Breast epithelium (tissue), 3 donors: ENCODE measurements around the gene SPON1.

Experiments
- CTCF ChIP-seq, 3 donors: fragments of 450-650 bp; IDR thresholded peaks; one replicate each; pipeline ENCODE4 v1.5.1; 2016 to 2017; ENCODE audit warnings: antibody characterized with exemption in 3 of 3, mild to moderate bottlenecking in 3 of 3, moderate library complexity in 3 of 3
- POLR2A ChIP-seq: fragments of 450-650 bp; IDR thresholded peaks from one replicate; pipeline ENCODE4 v1.6.1; 2016; ENCODE audit warnings: antibody characterized with exemption, mild to moderate bottlenecking, moderate library complexity
- POLR2AphosphoS5 ChIP-seq, 3 donors: sonication (generic); formaldehyde crosslinking; IDR thresholded peaks; one replicate each; pipeline ENCODE4 v1.6.1; 2017; ENCODE audit warnings: antibody characterized with exemption in 3 of 3

DNA sequence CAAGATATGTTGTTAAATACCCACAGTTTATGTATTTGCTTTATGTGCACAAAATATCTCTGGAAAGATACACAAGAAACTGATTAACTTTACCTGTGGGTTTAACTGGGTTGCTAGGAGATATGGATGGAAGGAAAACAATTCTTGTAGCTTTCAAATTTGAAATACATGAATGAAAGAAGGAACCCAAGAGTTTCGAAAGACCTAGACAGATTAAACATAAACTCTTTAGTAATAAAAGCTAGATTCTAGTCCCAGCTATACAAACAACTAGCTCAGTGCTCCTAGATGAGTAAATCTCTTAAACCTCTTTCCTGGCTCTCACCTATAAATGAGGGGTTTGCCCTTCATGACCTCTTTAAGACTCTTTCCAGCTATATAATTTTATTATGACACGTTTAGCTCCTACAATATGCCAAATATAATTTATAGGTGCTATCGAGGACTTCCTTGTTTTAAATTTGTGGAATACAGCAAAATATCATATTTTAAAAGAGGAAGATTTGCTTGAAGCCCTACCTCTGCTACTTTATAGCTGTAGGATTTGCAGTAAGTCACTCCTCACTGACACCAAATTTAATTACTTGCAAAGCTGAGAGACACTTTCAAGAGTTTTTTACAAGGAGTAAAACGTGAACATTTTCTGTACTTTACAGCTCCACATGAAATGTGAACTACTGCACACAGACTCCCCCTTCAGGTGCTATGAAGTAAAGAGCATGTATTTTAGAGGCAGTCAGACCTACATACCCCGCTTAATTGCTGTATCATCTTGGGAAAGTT lies 345.8 kb downstream of the SPON1 start:
- peak in 2 of 3 donors; percentile 17 to 30 for TF ChIP-seq CTCF (IDR thresholded peaks at IDR 0.05)
- TF ChIP-seq POLR2AphosphoS5 (IDR thresholded peaks at IDR 0.05), result no peak
- TF ChIP-seq POLR2A, result no peak
